ENCODE data around the gene FAHD1. TPM values are rescaled to one million over a fixed set of nuclear protein-coding genes. Genes with fewer than 3 reads are reported as not detected.

The FAHD1 gene
- total and polyA plus RNA-seq, 7 donors = 27.7 to 137 (median 35.0) TPM

DNA sequence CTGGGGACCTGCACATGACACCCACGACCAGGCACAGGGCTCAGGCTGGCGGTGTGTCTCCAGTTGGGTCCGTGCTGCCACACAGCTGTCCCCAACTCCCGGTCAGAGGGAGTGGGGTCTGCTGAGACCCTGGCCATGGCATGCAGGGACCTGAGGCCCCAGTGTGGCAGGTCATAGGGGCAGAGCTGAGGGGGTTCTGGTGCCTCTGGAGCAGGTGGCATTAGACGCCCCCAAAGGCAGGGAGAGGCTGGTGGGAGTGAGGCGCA lies 40.0 kb upstream of the FAHD1 start:
- TF ChIP-seq, protein P1, sequence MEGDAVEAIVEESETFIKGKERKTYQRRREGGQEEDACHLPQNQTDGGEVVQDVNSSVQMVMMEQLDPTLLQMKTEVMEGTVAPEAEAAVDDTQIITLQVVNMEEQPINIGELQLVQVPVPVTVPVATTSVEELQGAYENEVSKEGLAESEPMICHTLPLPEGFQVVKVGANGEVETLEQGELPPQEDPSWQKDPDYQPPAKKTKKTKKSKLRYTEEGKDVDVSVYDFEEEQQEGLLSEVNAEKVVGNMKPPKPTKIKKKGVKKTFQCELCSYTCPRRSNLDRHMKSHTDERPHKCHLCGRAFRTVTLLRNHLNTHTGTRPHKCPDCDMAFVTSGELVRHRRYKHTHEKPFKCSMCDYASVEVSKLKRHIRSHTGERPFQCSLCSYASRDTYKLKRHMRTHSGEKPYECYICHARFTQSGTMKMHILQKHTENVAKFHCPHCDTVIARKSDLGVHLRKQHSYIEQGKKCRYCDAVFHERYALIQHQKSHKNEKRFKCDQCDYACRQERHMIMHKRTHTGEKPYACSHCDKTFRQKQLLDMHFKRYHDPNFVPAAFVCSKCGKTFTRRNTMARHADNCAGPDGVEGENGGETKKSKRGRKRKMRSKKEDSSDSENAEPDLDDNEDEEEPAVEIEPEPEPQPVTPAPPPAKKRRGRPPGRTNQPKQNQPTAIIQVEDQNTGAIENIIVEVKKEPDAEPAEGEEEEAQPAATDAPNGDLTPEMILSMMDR (IDR thresholded peaks at IDR 0.05) = no peak
- no peak for TF ChIP-seq POLR2A (IDR thresholded peaks at IDR 0.05)
- TF ChIP-seq EP300 (IDR thresholded peaks at IDR 0.05) = no peak
- Histone ChIP-seq H3K4me3 (no peak overlapping the region), H3K27me3 (no peaks in the 10 kb centered on the region), H3K9me3 (no peaks in the 10 kb centered on the region), H3K4me1 (peaks cover 0 to 28% (median 21%) of the 10 kb centered on the region in 4 donors), H3K27ac (no peak overlapping the region), H3K36me3 (peaks cover 0 to 59% (median 32%) of the 10 kb centered on the region in 4 donors)
- no peak for DNase-seq
- 91 to 94% methylated on average over 6 of the region's 6 CpGs for WGBS, 2 donors
- intact Hi-C loops (cut with DNase I) = no loop called here

DNA sequence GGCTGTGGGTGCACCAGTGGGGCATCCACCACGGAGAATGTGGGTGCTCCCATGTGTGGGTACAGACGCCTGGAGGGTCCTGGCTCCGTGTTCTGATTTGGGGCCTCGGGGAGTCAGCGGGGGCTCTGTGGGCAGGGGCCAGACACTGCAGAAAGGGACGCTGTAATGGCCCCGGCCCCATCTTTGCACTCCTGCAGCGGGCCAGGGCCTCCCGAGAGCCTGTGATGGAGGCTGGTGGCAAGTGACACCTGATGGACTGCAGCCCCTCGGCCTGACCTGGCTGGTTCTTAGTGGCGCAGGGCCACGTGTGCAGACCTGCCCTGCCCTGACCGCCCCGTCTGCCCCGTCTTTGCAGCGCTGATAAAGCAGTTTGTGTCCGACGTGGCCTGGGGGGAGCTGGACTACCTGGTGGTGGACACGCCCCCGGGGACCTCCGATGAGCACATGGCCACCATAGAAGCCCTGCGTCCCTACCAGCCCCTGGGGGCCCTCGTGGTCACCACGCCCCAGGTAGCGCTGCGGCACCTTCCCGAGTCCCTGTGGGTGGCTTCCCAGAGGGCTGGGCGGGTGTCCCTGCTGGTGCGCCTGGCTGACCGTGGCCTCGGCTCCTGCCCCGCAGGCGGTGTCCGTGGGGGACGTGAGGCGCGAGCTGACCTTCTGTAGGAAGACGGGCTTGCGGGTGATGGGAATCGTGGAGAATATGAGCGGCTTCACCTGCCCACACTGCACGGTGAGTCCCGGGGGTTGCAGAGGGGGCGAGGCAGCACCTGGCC lies 39.5 kb upstream of the FAHD1 start:
- H3K27ac ChIP-seq = no peak overlapping the region
- no peak overlapping the region for H3K4me3 ChIP-seq
- TF ChIP-seq, protein P1 (IDR thresholded peaks at IDR 0.05) = no peak
- TF ChIP-seq POLR2A (IDR thresholded peaks at IDR 0.05) (no peak), EP300 (IDR thresholded peaks at IDR 0.05) (no peak), POLR2AphosphoS5 (IDR thresholded peaks at IDR 0.05) (no peak)
- peaks cover 0 to 61% (median 32%) of the 10 kb centered on the region in 4 donors for H3K36me3 ChIP-seq
- 94 to 96% methylated on average over 44 of the region's 44 CpGs for WGBS, 2 donors
- no peaks in the 10 kb centered on the region for H3K27me3 ChIP-seq
- peaks cover 0 to 28% (median 21%) of the 10 kb centered on the region in 4 donors for H3K4me1 ChIP-seq
- no peaks in the 10 kb centered on the region for H3K9me3 ChIP-seq
- DNase-seq = no peak
- intact Hi-C loops (cut with DNase I) = no loop called here

DNA sequence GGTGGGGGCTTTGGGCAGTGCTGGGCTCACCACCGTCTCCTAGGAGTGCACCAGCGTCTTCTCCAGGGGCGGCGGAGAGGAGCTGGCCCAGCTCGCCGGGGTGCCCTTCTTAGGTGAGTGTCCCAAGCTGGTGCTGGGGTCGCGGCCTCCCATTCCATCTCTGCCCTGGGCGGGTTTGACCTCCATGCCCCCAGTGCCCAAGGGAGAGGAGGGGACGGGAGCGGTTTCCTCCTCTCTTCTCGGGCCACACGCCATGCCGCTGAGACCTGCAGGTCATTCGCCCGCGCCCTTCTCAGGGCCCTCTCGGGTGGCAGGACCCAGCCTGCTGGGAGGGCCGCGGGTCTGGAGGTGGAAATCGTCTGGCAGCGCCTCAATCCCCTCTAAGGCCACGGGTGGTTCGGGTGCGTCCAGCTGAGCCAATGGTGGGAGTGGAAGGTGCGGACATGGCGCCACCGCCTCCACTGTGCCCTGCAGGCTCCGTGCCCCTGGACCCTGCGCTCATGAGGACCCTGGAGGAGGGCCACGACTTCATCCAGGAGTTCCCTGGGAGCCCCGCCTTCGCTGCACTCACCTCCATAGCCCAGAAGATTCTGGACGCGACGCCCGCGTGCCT lies 38.8 kb upstream of the FAHD1 start:
- DNase-seq = peak; percentile 65
- Histone ChIP-seq H3K27ac (no peak overlapping the region), H3K4me3 (no peak overlapping the region), H3K4me1 (peaks cover 0 to 27% (median 21%) of the 10 kb centered on the region in 4 donors), H3K27me3 (no peaks in the 10 kb centered on the region), H3K36me3 (peaks cover 0 to 61% (median 32%) of the 10 kb centered on the region in 4 donors), H3K9me3 (no peaks in the 10 kb centered on the region)
- no peak for TF ChIP-seq POLR2A (IDR thresholded peaks at IDR 0.05)
- no peak for TF ChIP-seq EP300 (IDR thresholded peaks at IDR 0.05)
- TF ChIP-seq, protein P1 (IDR thresholded peaks at IDR 0.05) = no peak
- TF ChIP-seq POLR2AphosphoS5 (IDR thresholded peaks at IDR 0.05) = no peak
- intact Hi-C loops (cut with DNase I) = no loop called here
- 94 to 95% methylated on average over 38 of the region's 38 CpGs for WGBS, 2 donors

DNA sequence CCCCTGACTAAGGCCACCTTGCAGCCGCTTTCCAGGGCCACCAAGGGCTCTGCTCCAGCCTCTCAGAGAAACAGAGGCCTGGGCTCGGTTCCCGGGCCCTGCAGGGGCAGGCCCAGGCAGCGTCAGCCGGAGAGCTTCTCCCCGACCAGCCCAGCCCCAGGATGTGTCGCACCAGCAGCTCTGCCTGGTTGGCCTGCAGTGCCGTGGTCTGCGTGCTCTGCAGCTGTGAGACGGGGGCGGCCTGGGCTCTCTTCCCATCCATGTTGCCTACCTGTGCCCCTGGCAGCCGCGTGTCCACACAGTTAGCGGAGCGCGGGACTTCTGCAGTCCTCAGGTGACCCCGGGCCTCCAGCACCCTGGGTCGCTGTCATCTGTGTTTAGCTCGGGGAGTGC lies 38.3 kb upstream of the FAHD1 start:
- intact Hi-C loops (cut with DNase I) = no loop called here
- DNase-seq = peak; percentile 58
- H3K27me3 ChIP-seq = no peaks in the 10 kb centered on the region
- peaks cover 0 to 23% (median 16%) of the 10 kb centered on the region in 4 donors for H3K4me1 ChIP-seq
- H3K27ac ChIP-seq = no peak overlapping the region
- no peak overlapping the region for H3K4me3 ChIP-seq
- 78 to 87% methylated on average over 19 of the region's 19 CpGs for WGBS, 2 donors
- peaks cover 0 to 61% (median 32%) of the 10 kb centered on the region in 4 donors for H3K36me3 ChIP-seq
- TF ChIP-seq POLR2AphosphoS5 (IDR thresholded peaks at IDR 0.05) = no peak
- TF ChIP-seq, protein P1 (IDR thresholded peaks at IDR 0.05) = no peak
- TF ChIP-seq POLR2A (IDR thresholded peaks at IDR 0.05) = no peak
- TF ChIP-seq EP300 (IDR thresholded peaks at IDR 0.05) = no peak
- no peaks in the 10 kb centered on the region for H3K9me3 ChIP-seq
